Erythroblast (primary cell): ENCODE results near the gene GSTO2.

ENCODE experiments used
- DNase-seq, 2 experiments: peaks; one replicate each; lab custom pipeline; 2025; lab: John Stamatoyannopoulos, UW
- GATA1 ChIP-seq: IDR thresholded peaks from 2 replicates; pipeline ENCODE4 v1.6.1; 2011; ENCODE audit warnings: low read depth, mild to moderate bottlenecking, control low read depth, low read length, moderate library complexity
- POLR2A ChIP-seq: IDR thresholded peaks from 2 replicates; pipeline ENCODE4 v1.6.1; 2011; ENCODE audit warnings: mild to moderate bottlenecking, low read length

GSTO2 gene

DNA sequence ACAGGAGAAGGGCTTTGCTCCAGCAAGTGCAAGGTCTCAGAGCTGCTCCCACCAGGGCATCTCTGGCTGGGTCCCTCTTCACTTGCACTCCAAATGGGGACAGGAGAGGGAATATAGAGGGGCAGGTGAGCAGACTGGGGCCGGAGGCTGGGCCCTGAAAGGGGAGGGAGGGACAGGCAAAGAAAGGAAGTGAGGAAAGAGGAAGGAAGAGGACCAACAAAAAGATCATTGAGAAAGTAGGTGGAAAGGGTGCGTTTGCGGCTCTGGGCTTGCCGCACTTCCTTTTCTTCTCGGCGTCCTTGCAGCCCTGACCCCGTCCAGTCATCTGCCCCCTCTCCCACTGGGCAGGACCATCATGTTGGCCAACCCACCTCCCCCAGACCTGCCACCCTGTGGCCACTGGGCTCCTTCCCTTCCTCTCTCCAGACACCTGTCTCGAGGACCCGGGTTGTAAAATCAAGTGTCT lies 55.3 kb downstream of the GSTO2 start:
- DNase-seq = no peak
- TF ChIP-seq GATA1 (no peak), POLR2A (no peak)

DNA sequence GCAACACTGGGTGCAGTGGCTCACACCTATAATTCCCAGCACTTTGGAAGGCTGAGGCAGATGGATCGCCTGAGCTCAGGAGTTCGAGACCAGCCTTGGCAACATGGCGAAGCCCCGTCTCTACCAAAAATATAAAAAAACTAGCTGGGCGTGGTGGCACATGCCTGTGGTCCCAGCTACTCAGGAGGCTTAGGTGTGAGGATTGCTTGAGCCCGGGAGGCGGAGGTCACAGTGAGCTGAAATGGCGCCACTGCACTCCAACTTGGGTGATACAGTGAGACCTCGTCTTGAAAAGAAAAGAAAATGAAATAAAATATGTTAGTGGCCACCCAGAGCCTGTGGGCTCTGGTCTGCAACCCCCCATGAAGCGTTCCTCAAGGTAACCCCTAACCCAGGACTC lies 55.9 kb downstream of the GSTO2 start:
- TF ChIP-seq GATA1 = no peak
- no peak for TF ChIP-seq POLR2A
- no peak for DNase-seq

DNA sequence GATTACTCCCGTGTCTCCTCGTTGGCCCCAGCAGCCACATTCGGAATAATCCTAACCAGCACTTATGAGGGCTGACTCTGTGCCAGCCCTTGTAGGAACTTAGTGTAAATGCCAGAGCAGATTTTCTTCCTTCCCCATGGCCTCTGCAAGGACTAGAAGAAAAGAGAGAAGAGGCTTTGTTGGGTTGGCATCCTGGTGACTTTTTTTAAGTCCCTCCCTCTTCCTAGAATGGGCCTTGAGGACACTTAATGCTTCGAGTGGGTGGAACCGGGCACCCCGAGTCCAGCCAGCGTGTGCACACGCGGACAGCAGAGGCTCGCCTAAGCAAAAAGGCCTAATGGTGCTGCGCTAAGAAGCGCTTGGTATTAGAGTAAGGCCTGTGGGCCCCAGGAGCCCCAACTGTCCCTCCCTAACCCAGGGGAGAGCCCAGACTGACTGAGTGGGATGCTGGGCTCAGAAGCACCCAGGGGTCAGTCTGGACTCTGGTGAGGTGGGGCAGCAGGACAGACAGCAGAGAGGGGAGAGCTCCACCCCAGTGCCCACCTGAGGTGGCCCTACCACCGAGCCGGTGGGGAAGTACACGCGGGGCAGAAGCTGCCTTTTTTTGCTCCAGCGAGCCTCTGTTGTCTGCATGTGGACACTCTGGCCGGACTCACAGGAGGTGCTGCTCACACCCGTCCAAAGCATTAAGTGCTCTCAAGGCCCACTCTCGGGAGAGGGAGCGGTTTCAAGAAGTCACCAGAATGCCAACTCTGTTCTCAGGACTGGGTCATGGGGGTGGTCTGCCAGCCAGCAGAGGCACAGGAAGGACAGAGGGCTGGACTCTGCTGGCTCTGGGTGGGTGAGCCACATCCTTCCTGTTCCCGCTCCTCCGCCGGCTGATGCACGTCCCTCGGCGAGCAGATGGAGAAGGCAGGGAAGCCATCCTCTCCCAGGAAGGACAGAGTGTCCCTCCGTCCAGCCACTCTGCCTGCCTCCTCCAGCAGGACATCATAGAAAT lies 56.8 kb downstream of the GSTO2 start:
- TF ChIP-seq GATA1 (no peak), POLR2A (no peak)
- DNase-seq = no peak

DNA sequence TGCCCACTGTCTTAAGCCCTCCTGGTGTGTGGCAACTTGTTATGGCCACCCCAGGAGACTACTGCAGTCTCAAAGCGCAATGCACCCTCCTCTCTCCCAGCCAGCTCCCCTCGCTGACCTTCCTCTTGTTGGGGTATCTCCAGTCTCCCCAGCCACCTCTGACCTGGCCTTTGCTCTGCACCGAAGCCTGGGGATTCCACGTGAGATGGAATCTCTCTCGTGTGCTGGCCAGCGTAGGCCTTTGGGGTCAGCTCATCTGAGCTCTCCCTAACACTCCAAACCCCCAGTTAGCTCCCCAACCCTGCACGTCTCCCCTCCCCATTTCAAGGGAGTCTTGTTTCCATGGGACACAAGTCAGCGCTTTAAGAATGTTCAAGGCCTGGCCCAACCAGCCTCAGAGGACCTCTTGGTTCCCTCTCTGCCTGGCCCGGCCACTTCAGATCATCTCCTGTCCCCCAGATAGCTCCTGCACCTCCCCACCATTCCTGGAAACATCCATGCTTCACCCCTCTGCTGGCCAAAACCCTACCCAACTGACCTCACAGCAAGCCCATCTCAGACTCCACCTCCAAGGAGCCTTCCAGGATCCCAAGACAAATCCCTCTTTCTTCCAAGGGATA lies 58.1 kb downstream of the GSTO2 start:
- no peak for DNase-seq
- TF ChIP-seq GATA1 (no peak), POLR2A (no peak)

DNA sequence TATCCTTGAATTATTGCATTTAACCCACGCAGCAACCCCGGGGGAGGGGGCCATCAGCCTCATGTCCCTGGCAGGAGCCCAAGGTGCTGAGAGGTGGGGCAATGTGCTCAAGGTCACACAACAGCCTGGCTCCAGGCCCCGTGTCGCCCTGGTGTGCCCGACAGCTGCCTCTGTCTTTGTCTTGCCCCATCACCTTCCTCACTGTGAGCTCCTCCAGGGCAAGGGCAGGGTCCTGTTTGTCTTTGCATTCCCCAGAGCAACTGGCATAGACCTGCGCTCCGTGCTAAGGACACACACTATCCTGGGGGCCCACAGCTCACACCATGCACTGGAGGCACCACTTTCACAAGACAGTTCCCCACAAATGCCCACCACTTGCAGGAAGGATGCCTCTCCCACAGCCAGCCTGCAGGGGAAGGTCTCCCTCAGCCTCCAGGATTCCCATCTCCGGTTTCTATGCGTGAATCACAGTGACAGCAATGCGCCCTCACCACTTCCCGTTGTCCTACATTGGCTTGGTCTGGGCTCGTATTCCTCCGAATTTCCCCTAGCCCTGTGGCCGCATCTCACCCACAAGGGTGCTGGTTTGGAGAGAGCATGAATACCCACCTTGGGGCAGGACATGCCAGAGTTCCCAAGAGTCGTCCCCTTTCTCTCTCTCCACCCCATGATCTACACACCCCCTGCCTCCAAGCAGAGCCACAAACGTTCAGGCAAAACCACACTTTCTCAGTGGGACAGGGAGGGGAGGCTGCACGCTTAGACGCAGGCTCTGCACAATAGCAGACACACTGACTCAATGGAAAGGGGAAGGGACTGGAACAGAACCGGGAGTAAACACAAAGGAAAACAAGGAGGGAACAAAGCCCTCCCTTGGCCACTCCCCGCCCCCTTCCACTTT lies 59.0 kb downstream of the GSTO2 start:
- no peak for TF ChIP-seq POLR2A
- no peak for TF ChIP-seq GATA1
- no peak for DNase-seq

DNA sequence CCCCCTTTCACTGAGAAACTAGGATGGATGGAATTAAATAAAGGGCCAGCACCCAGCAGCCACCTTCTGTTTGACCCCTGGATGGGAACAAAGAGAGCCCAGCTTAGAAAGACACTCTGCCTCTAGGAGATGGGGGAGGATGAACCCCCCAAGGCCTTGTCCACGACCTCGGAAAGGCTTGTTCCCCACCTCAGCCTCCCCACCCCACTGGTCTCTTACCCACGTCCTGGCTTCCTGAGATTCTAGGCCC lies 59.6 kb downstream of the GSTO2 start:
- TF ChIP-seq GATA1 = no peak
- DNase-seq = no peak

DNA sequence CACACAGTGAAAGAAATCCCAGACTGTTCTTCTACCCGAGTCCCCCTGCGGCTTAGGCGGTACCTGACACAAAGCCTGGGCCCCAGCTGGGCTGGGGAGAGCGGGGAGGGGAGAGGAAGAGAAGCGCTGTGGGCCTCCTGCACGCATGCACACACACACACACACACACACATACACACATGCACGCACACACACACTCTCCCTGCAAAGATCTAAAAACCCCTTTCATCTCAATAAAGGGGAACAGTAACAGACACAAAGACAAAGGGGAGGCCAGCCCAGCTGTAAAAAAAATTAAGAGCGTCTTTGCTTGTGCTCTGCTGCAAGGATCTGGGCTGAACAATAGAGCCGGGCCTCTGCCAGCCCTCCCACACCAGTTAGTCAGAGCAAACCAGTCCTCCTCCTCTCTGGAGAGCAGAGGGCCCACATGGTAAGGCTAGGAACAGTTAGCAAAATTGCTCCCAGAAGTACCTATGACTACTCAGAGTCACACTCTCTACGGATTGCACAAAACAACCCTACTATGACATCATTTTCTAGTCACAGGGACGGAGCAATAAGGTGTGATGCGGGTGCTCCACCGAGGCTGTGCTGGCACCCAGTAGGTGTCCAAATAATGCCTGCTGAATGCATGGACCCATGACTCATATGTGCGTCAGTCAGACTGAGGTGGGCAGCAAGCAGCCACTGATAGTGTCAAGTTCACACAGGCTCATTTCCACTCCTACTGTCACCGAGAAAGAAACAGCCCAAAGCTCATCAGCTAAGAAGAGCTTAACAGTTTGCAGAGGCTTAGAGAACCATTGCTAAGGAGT lies 60.1 kb downstream of the GSTO2 start:
- TF ChIP-seq POLR2A (peak; percentile 45), GATA1 (no peak)
- peak; percentile 82 to 91 for DNase-seq

DNA sequence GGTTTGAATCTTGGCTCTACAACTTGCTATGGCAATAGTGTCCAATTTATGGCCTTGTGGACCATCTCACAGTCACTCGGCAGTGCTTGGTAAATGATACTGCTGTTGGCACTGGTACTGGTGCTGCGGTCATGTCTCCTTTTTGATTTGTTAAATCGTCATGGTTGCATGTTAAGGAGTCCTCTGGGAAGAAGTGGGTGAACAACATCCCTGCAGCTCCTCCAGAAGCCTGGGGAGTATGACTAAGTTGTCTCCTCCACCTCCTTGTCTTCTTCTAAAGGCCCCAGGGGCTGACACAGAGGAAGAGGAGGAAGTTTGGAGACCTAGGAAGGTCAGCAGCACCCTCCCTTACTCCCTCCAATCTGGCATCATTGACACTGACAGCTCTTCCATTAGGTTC lies 60.8 kb downstream of the GSTO2 start:
- TF ChIP-seq POLR2A (no peak), GATA1 (no peak)
- DNase-seq = no peak

DNA sequence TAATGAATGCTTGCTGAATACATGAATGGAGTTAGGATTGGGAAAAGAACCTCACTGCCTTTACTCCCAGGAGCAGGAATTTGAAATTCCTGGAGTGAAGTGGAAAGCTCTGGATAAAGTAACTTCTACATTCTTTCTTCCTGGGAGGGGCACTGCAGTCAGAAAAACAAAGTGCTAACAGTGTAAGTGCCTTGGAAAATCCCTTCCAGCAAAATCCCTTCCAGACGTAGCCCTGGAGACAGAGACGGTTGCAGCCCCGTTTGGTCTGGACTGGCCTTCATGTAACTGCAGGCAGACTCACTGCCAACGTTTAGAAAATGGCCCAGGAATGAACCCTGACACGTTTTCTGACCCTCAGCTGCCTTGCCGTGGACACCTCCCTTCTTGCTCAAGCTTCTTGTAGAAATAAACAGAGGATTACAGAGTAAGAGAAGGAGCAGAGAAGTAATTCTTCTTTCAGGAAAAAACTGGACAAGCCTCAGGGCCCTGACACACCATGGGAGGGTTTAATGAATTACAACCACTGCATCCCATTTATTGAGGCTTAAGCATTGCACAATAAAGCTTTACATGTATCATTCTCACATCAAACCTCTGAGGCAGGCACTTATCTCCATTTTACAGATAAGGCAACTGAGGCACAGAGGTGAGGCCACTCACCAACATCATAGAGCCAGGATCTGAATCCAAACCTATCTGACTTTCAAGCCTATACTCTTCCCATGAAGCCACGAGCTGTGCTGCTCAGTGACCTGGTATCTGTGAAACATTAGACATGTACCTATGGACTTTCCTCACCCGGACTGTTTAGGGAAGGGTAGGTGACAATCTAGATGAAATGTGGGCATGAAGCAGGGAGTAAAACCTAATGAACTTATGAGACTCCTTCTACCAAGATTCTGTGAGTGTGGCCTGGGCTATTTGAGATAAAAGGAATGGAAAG lies 61.5 kb downstream of the GSTO2 start:
- TF ChIP-seq POLR2A = no peak
- no peak for TF ChIP-seq GATA1
- DNase-seq = peak; percentile 12 to 43

DNA sequence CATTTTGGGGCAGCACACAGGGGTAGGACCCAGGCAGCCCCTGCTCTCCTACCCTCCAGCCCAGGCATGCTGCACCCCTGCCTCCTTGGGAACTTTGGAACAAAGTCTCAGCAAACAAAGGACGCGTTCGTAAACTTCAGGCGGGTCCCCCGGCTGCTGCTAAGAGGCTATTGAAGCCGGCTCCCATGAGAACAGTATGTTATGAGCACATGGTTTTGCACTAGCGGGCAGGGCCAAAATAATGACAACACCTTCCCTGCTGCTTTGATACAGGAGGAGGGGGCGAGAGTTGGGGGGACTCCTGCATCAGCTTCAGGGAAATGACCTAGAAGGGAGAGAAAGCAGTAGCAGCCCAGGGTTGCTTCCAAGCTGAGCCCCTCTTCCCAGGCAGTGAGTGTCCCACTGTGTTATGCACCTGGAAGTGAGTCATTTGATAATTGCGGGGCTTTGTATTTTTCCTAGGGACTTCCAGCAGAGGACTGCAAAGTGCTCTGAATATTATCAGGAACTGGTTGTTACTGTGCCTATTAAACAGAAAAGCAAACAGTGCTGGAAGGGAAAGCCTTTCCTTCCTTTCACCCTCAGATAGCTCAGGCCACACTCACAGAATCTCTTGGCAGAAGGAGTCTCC lies 62.3 kb downstream of the GSTO2 start:
- TF ChIP-seq GATA1 (no peak), POLR2A (no peak)
- peak in 1 of 2 experiments; percentile 13 for DNase-seq

DNA sequence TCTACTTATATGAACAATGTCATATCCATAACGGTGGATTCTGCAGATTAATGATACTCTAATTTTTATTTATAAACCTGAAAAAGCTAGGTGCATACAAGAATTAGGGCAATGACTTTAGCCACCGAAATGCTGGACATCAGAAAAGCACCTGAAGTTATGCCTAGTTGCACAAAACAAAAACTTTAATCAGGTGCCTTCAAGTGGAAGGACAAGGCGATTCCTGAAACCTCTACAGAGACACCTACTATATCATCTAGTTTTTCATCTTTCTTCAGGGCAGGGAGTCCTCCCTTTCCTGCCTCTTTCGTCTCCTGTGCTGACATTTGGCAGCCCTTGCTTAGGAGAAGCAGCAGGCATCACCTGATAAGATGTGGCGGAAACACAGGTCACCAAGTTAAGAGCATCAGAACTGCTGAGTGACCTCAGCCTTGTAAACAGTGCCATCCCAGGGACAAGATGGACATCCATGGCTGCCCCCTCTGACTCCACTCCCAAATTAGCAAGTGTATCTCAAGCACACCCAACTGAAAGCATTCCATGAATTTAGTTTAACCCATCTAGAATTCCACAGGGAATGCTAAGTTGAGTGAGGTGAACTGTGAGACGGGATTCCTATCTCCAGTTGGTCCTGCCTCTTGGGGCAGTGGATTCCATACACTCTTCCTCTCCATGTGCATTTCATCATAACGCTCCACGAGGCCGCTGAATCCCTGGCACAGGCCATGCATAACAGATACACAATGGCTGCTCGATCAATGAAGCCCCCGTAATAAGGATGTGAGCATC lies 63.5 kb downstream of the GSTO2 start:
- TF ChIP-seq GATA1 (no peak), POLR2A (no peak)
- DNase-seq = peak; percentile 80 to 83

DNA sequence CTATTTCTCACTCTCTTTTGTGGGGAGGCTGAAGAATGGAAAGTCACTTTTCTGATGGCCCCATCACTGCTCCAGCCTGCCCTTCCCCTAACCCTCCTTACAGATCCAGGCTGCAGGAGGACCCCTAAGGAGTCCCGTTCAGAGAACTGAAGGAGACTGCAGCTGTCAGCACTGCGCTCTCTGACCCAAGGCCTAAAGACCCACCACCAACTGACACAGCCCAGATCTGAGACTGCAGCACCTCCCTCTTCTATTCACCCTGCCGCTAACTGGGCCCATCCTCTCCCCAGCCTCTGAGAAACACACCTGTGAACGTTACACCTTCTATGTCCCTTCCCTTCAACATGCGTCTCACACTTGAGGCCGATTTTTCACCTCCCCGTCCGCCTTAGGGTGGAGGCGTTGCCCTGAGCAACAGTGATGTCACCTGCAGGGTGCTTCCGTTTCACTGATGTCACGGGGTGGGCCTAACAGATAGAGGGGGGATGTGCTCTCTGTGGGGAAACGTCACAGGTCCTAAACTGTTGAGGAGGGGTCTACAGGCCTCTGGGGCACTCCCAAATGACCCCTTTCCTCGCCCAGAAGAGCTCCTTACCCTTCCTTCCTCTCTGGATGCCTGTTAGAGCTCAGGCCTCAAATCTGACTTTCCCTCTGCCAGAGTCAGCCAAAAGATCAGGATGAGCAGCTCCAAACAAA lies 64.2 kb downstream of the GSTO2 start:
- DNase-seq = peak; percentile 29 to 53
- no peak for TF ChIP-seq GATA1
- no peak for TF ChIP-seq POLR2A
